22Rv1 (cell line): ENCODE measurements around the gene MED12.

Experiments
- ZFX ChIP-seq: fragments of 450-650 bp; IDR thresholded peaks from 2 replicates; pipeline ENCODE4 v1.6.1; 2017; ENCODE audit warnings: antibody characterized with exemption, borderline replicate concordance
- TF ChIP-seq, protein P1 (sequence below): fragments of 450-650 bp; IDR thresholded peaks from 2 replicates; pipeline ENCODE4 v1.5.1; 2017; ENCODE audit warnings: mild to moderate bottlenecking

DNA sequence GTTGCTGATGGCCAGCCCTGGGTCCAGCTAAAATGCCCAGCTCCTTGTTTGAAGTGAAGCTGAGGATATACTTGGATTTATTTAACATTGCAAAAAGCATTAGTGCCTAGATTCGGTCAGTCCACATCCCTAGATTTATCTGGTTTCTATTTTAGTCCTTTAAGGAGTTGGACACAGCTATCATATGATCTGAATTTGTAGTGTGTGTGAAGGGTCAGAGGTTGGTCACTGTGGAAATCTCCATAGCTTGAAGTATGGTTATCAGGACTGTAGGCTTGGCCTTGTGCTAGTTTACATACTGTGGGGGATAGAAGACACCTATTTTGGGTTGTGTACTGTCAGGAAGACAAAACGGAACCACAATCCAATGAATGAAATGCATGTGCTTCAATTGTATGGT, 55.0 kb downstream of the MED12 start:
- TF ChIP-seq, protein P1, sequence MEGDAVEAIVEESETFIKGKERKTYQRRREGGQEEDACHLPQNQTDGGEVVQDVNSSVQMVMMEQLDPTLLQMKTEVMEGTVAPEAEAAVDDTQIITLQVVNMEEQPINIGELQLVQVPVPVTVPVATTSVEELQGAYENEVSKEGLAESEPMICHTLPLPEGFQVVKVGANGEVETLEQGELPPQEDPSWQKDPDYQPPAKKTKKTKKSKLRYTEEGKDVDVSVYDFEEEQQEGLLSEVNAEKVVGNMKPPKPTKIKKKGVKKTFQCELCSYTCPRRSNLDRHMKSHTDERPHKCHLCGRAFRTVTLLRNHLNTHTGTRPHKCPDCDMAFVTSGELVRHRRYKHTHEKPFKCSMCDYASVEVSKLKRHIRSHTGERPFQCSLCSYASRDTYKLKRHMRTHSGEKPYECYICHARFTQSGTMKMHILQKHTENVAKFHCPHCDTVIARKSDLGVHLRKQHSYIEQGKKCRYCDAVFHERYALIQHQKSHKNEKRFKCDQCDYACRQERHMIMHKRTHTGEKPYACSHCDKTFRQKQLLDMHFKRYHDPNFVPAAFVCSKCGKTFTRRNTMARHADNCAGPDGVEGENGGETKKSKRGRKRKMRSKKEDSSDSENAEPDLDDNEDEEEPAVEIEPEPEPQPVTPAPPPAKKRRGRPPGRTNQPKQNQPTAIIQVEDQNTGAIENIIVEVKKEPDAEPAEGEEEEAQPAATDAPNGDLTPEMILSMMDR = no peak
- no peak for TF ChIP-seq ZFX
